ENCODE results near the gene TCERG1L.

TCERG1L gene

DNA sequence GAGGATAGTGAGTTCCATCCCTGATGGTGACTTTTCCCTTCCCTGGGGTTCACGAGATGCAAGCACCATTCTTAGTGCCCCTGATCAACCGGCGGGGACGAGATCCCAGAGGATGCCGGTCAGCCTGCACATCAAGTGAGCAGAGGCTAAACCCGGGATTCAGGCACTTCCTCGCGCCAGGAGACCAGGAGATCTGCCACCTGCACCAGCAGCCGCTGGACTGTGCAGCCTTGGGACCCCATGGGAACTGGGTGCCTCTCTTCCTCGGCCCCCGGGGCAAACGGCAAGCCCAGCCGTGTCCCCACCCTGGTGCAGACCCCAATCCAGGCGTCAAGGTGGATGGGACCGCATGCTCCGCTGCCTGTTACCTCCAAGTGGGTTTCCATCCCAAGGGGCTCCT, 88.5 kb downstream of the TCERG1L start:
- no peak for DNase-seq

DNA sequence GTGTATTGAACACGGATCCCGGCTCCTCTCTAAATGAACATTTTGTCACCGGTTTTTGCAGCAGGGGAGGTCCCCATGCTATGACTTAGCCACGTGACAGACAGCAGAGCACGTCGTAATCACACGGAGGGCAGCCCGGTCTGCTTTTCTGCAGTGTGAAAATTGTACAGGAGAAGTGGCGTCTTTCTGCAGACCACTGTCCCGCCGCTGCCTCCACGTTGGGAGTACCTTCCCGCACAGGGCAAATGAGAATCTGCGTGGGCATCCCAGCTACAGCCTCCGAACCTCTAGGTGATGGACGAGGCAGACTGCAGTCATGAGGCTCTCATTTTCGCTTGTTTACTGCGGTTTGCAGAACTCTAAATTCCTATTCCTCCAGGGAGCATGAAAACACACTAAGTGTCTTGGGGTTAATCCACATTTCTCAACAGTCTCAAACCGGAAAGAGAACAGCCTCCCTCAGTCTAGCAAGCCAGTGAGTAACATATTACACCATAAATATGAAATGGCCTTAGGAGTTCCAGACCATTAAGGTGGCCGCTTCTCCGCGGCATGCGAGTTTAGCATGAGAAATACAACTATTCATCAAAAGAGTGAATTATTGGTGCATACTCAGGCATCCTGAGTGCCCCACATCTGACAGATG, 89.8 kb downstream of the TCERG1L start:
- no peak for DNase-seq

DNA sequence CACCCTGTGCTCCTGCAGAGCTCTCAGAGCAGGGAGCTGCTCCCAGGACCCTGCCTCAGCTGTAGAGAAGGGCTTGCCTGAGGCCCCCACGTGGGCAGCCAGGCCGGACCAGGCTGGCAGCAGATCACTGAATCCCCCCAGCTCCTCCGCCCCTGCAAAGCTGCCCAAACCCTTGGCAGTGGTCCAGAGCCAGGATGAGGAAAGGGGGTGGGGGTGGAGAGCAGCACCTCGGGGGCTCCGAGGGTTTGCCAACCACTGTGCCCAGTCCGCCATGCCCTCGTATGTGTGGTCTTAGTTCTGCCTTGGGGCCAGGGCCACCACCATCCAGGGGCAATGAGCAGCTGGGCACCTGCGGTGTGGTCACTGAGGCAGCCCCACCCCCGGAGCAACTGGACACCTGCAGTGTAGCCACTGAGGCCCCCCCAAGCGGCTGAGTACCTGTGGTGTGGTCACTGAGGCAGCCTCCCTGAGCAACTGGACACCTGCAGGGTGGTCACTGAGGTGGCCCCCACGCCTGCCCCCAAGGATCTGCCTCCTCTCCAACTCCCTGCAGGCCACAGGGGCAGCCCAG, 90.8 kb downstream of the TCERG1L start:
- no peak for DNase-seq

DNA sequence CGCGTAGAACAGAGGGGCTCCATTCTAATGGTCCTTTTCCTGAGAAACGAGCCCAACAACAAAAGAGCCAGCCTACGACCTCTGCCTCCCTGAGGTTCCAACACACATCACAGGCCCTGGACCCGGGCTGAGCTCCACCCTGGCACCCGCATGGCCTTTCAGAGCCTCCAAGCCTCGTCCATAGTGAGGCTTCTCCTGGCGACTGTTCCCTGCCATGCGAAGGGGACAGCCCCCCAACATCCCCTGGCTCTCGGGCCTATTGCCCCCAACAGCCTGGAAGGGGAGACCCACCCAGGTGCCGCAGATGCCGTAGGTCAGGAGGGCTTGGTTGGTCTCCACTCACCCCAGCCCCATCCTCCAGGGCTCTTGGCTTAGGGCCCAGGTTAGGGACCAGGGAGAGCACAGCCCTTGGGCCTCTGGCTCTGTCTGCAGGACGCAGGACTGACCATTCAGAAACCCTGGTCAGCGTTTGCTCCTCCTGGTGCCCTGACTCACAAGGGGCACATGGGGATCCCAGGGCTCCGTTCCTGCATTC, 91.5 kb downstream of the TCERG1L start:
- no peak for DNase-seq

DNA sequence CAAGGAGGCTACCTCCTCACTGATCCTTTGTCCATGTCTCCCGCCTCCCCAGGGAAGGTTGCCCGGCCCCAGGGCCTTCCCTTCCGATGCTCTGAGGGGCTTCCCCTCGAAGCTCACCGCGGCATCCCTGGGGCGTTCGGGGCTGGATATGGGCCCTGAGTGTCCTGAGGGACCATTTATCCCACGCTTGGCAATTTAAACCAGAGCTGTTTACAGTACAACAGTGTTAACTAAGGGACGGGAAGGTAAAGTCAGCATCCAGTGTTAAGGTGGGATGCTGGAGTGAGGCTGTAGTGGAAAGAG, 92.0 kb downstream of the TCERG1L start:
- DNase-seq = no peak

DNA sequence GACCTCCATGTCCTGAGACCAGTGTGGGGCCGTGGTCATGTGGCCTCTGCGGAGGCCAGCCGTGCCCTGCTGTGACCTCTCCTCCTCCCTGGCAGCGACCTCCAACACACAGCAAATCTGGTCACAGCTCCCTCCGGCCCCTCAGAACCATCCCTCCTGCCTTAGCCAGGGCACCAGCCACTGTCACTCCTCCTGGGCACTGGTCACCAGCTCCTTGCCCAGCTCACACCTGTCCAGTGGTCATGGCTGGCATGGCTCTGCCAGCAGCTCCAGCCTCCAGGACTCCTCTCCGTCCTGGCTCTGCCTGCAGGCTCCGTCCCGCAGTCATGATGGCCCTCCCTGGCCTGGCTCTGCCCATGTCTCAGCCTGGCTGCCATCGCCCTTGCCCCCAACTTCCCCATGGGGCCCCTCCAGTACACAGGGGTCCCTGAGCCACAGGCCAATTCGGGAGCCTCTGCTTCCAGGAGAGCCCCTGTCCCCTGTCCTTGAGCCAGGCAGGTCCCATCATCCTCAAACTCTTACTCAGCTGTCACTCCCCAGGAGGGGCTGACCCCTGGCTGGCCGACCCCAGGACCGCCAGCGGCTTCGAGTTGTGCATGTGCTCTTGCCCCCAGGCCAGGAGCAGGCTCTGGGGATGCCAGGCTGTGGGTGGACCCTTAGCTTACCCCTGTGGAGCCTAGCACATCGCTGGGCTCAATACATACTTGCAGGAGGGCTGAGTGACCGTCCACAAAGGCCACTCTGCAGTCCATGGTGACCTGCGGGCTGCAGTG, 92.5 kb downstream of the TCERG1L start:
- DNase-seq = no peak

DNA sequence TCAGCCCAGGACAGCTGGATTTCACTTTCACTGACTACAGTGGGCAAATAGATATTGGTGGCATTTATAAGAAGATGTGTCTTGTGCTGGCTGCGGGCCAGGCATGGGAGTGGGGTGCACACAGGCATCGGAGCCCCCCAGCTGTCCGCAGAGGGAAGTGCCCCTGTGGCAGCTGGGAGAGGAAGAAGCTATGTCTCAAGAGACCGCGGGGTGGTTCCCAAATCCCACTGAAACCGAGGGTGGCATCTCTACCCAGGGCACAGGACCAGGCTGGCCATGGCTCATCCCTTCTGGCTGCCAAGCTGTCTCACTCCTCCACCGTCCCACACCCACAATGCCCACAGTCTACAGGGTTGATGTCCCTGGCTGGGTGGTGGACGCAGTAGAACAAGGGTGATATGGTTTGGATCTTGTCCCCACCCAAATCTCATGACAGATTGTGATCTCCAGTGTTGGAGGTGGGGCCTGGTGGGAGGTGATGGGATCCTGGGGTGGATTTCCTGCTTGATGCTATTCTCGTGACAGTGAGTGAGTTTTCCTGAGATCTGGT, 94.8 kb downstream of the TCERG1L start:
- no peak for DNase-seq

DNA sequence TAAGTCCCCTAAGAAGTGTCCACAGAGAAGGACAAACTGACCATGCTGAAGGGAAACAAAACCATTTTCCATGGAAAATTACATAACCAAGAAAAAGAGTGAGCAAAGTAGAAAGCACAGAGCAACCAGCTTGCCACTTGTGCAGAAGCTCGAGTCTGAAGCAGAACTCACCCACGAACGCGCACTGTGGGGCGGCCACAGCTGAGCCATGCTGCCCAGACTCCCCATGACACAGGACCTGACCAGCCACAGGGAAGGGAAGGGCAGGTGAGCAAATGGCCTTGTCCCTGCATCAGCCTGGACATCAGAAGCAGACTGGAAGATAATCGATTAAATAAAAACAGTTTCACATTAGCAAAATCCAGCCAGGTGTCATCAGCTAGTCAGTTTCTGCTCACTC, 95.7 kb downstream of the TCERG1L start:
- no peak for DNase-seq

DNA sequence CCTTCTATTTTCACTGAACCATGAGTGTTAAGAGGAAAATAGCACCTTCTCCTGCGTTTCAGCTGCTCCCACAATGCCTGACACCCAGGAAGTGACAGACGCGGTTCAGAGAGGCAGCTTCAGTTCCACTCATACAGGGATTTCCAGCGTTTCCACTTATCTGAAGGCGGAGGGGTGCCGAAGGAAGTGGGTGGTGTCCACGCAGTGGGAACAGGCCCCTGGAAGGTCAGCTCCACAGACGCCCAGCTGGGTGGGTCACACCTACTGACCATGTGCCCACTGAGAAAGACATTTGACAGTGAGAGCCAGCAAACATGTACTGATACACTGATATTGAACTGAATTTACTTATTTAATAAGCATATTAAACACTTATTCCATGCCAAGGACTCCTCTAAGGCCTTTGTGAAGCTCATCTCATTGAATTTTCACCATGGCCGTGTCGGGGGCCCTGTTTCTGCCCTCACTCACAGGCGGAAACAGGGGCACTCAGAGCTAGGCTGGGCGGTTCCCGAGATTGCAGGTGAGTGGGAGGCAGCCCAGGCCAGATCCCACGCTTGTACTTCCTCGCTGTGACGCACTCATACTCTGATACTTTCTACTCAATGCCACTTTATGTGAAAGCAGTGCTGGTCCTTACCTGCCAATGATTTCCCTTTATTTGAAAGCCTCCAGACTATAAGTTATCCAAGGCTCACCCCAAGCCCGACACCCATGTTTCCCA, 96.8 kb downstream of the TCERG1L start:
- DNase-seq = no peak

DNA sequence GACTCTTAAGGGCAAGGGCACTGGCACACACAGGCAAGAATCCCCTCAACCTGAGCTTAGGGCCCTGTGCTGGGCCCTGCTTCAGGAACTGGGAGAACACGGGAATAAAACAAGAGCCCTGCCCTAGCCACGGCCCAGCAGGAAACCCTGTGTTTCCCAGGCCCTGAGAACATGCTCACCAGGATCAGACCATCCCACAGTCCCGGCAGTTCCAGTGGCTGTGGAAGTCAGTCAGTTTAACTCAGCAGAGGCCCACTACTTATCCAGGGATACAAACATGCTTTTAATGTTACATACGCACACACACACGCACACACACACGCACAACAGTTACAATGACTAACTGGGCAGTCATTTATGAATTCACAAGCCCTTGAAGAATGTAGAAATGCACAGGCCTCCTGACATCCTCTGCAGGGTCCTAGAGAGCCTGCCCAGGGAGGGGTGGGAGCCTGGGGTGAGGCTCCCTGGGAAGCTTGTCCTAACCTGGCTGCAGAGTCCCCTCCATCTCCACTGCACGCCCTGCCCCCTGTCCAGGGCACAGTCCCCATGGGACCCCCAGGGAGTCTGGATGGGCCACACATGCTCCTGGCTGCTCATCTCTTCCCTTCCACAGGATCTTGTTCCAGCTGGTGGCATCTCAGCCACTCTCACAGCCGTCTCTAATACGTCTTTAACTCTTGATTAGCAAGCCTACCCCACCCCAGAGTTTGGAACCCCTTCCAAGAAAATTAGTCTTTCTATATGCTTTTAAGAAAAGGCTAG, 97.6 kb downstream of the TCERG1L start:
- DNase-seq = no peak

DNA sequence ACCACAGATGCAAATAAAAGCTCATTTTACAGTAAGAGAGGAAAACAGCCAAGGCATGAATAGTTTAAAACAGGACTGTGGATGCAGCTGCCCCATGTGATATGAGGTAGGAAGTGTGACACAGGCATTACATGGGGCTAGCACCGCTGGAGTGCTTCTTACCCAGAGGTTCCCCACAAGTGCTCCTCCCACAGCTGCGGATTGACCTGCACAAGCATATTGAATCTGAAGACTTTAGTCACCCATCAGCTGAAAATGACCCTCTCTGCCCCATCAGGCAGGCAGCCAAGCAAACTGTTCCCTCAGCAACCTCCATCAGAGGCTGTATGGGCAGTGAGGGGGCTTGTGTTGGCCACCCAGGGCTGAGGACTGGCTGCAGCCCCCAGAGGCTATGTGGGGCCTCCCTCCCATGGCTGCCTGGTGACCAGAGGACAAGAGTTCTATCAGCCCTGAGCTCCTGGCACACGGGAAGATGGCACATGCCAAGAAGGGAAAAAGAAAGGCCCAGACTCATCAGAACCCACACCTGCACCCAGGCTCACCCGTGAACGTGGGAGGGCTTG, 98.7 kb downstream of the TCERG1L start:
- no peak for DNase-seq

DNA sequence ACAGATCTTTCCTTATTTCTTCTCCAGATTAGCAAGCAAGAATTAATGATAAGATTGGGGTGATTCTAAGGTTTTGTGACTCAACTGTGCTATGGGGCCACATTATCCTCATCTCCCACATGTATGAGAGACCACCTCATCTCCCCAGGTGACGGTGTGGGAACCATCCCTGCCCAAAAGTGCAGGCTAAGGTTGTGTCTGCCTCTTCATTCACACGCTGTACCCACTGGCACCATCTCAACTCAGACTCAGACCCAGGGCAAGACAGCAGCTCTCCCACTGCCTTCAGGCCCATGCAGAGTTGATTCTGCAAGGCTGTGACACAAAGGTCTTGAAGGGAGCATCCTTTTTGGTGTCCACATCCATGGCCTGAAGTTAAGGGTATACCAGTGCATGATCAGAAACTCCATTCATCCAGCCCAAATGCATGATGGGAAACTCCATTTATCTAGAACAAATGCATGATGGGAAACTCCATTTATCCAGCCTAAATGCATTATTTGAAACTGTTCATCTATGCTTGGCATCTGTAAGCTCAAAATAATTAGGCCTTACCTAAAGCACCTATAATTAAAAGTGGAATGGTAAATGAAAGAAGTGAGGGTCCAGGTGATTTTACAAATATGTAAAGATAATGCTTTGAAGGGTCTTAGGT, 99.4 kb downstream of the TCERG1L start:
- DNase-seq = no peak

DNA sequence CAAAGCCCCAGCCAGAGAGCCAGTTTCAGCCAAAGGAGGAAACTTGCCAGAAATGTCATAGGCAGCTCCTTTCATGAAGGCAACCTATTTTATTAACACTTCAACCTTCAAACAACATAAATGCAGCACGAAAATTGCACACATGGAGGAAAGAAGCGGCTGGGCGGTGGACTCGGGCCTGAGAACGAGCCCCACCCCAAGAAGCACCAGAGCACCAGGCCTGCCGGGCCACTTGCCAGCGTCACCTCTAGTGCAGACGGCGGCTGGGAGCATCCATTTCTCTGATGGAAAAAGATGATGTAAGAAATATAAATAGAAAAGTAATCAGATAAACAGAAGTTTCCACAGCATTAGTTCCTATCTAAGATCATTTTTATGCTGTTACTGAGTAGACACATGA, 100.0 kb downstream of the TCERG1L start:
- DNase-seq = no peak

DNA sequence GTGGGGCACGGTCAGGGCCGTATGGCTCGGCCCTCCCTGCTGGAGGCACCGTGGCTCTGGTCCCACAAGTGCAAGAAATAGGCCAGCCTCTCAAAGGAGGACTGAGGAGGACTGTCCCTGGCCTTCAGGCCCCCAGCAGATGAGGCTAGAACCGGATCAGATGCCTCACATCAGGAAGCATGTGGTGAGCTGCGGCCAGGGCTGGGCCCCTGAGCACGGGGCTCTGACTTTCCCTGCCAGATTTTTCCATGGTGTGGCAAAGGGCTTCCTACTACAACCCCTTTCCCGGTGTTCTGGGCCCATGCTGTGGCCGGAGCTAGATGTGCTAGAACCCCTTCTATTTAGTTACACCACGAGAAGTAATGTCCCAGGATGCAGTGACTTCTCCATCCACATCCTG, 100.4 kb downstream of the TCERG1L start:
- DNase-seq = no peak

DNA sequence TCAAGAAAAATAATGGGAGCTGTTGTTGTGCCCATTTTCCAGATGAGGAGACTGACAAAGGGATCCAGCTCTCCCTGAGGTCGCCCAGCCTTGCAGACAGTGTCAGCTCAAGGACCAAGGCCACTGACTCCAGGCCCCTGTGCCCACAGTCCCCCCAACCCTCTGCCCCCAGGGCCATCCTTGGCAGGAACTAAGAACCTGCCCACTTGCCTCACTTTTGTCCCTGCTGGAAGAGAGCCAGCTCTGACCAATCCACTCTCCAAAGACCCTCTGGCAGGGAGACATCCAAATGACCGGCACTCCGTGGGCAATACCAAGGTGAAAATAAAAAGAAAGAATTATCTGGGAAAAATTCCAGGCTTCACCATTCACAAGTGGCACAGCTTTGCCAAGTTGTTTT, 101.3 kb downstream of the TCERG1L start:
- DNase-seq = no peak

DNA sequence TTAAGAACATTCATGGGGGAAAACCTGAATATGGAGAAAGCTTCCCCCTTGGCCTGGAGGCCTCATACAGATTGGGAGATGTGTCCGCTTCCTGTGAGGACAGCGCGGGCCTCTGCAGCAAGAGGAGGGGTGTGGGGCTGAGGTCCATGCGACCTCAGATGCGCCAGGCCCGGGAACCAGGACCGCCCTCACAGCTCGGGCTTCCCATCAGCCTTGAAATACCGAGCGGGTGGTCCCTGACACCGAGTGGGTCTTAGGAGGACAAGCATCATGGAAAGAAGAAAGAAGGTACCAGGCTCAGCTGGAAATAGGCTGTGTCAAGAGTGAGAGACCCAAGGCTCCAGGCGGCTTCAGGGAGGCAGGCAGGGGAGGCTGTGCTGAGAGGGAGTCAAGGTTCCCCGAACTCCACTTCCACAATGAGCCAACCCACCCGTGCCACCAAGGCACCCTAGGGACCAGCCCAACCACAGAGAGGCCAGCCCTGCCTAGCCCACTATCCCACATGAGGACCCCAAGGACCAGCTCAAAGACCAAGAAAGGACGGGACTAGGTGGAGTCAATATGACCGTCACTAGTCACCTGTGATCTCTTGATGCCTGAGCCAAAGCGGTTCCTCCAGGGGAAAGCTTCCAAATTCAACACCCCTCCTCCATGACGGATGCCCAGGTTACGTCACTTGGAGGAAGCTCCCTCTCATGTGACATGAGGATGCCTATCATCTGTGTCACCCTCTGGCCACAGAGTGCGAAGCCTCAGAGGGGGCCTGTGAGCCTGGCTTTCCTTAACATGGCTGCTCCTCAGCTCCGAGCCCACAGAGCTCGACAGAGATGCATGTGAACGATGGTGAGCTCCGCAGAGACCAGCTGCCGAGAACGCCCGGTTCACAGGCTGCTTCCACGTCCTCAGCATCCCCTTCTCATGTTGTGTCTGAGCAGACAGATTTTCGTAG, 103.7 kb downstream of the TCERG1L start:
- no peak for DNase-seq

DNA sequence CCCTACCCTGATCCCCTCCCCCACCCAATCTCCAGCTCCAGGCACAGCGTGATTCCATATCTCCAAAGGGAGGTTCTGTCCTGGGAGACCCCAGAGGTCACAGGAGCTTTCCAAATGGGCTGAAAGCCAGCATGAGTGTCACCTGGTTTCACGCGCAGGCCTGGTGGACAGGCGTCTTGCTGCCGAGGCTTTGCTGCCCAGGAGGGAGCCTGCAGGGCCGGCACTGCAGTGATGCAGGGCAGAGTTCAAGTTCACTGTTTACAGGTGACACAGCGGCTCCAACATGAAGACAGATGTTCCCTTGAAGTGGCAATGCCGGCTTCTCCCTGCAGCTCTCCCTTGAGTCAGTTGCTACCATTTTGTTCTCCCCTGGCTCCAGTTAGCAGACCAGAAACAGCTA, 104.3 kb downstream of the TCERG1L start:
- no peak for DNase-seq

DNA sequence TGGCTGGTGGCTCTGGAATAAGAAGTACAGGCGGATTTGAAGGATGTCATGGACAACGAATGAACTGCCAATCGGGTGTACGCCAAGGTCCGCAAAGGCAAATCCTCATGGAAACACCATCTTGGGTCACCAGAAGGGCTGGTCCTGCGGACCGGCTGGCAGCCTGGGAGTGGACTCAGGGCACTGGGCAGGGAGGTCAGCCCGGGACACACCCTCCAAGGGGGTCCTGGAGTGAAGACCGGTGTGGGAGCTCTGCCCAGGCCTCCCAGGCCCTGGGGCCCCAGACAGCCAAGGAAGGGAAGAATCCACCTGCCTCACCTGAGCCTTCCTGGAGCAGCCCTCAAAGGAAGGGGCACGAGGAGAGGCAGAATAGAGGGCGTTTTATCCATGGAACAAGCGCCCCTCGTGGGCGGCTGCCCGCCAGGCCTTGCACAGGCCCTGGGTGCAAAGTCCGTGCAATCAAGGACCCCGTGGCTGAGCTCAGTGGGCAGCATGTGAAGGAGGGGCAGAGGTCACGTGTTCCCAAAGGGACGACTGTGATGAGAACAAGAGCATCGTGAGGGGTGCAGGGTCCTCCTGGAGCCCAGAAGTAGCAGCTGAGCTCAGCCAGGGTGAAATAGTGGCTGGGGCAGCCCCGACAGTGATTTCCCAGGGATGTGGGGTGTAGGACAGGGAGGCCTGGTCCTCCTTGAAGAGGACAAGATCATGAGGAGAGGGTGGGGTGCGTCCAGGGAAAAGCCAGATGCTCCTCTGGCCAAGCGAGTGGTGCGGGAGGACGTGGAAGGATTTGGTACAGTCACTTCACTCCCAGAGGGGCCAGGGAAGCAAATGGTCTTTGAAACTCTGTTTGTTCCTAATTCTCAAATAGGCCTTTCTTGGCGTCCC, 105.2 kb downstream of the TCERG1L start:
- DNase-seq = no peak

DNA sequence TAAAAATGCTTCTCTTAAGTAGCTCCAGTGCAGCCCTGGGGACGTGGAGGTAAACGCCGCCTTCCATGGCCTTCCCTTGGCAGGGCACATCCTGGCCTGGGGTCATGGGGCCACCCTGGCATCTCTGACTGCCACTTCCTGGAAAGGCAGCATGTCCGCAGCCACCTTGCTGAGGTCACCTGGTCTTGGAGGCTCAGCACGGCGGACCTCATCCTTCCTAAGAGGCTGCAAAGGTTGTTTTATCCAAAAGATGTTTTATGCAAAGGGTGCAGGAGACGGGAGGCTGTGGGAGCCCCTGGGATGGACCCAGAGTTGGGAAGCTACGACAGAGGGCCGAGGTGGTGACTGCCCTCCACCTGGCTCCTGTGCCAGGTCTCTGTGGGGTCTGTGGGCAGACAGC, 106.0 kb downstream of the TCERG1L start:
- no peak for DNase-seq
